HG02981 (cell line): Measurements from ENCODE around the gene RAB42.
"Not testable (repeated sequence)": the region's sequence is repeated elsewhere in the genome, so short reads cannot be mapped to it uniquely, and the experiment has no call there.

Experiments used
- ATAC-seq: cut with Tn5 transposase; IDR thresholded peaks from one replicate; pipeline ENCODE4 v1.9.1; 2021; ENCODE audit warnings: mild to moderate bottlenecking, moderate library complexity; ENCODE audit not compliant: unreplicated experiment

Gene RAB42

GRCh38 chr1:28582248-28582615, 9.8 kb upstream of the RAB42 start:
- no peak for ATAC-seq

- not testable (repeated sequence) for ATAC-seq
Observed at GRCh38 chr1:28586585-28587391, 5.3 kb upstream of the RAB42 start.

- peak; percentile 42 for ATAC-seq
Observed at GRCh38 chr1:28592321-28593071, 431 bp downstream of the RAB42 start.

GRCh38 chr1:28593988-28594356, 1.9 kb downstream of the RAB42 start:
- not testable (repeated sequence) for ATAC-seq

GRCh38 chr1:28594686-28595411, 2.8 kb downstream of the RAB42 start:
- ATAC-seq: not testable (repeated sequence)

- no peak for ATAC-seq
Observed at GRCh38 chr1:28595412-28596191, 3.5 kb downstream of the RAB42 start.

GRCh38 chr1:28596276-28596675, 4.2 kb downstream of the RAB42 start:
- not testable (repeated sequence) for ATAC-seq

GRCh38 chr1:28601696-28602095, 9.6 kb downstream of the RAB42 start:
- no peak for ATAC-seq

- ATAC-seq: no peak
Observed at GRCh38 chr1:28602536-28603439, 10.7 kb downstream of the RAB42 start.

- no peak for ATAC-seq
Observed at GRCh38 chr1:28604411-28604810, 12.3 kb downstream of the RAB42 start.

GRCh38 chr1:28604962-28605361, 12.9 kb downstream of the RAB42 start:
- no peak for ATAC-seq

GRCh38 chr1:28606771-28607170, 14.7 kb downstream of the RAB42 start:
- ATAC-seq: no peak

GRCh38 chr1:28613175-28613574, 21.1 kb downstream of the RAB42 start:
- ATAC-seq: no peak

GRCh38 chr1:28631713-28632112, 39.6 kb downstream of the RAB42 start:
- ATAC-seq: no peak

- ATAC-seq: no peak
Observed at GRCh38 chr1:28632560-28632959, 40.5 kb downstream of the RAB42 start.

- ATAC-seq: no peak
Observed at GRCh38 chr1:28640766-28641165, 48.7 kb downstream of the RAB42 start.

- ATAC-seq: peak; percentile 5
Observed at GRCh38 chr1:28642056-28642846, 50.2 kb downstream of the RAB42 start.

- peak; percentile 76 for ATAC-seq
Observed at GRCh38 chr1:28642847-28643635, 51.0 kb downstream of the RAB42 start, which contains the start of gene TAF12. TSS of gene TAF12 (minus strand) at chr1:28643067. CDS start at chr1:28622081, 20,986 bp downstream.
